BJ (cell line): Measurements from ENCODE around the gene HBM. TPM values are rescaled to one million over a fixed set of nuclear protein-coding genes. Genes with fewer than 3 reads are reported as not detected.
"Not testable (repeated sequence)": the region's sequence is repeated elsewhere in the genome, so short reads cannot be mapped to it uniquely, and the experiment has no call there.

ENCODE experiments used
- CTCF ChIA-PET: fragments of 350-600 bp; formaldehyde crosslinking; extraction: SDS; loops from one replicate; lab custom pipeline; 2021; ENCODE audit warnings: antibody characterized with exemption, inconsistent platforms; lab: Yijun Ruan, JAX
- POLR2A ChIA-PET: fragments of 300-600 bp; sonication (Branson Sonifier 250); formaldehyde crosslinking; extraction: SDS; loops from one replicate; lab custom pipeline; 2021; ENCODE audit warnings: antibody characterized with exemption; lab: Charles Lee
- DNase-seq: peaks from one replicate; pipeline ENCODE4 v3.0.0-alpha.2; 2011; ENCODE audit warnings: low read depth
- H3K27me3 ChIP-seq: 2 replicates; pipeline ENCODE4 v1.6.0; 2011; ENCODE audit warnings: low read length; ENCODE audit not compliant: control insufficient read depth, insufficient read depth
- H3K36me3 ChIP-seq: 2 replicates; pipeline ENCODE4 v1.5.1; 2011; ENCODE audit warnings: low read length; ENCODE audit not compliant: control insufficient read depth, insufficient read depth
- H3K4me3 ChIP-seq: 2 replicates; pipeline ENCODE4 v1.5.1; 2011; ENCODE audit warnings: low read depth, mild to moderate bottlenecking, control low read depth, low read length
- CTCF ChIP-seq: IDR thresholded peaks from 2 replicates; pipeline ENCODE4 v1.5.1; 2011; ENCODE audit warnings: low read depth, mild to moderate bottlenecking, control low read depth, inconsistent platforms, low read length, moderate library complexity; ENCODE audit not compliant: insufficient read depth
- polyA plus RNA-seq: library from polyadenylated mRNA; depleted of rRNA; stranded (reverse); fragments of >200 nt; gene quantifications from 2 replicates; pipeline ENCODE4 v1.2.3, GENCODE V29; 2011

Gene HBM
- polyA plus RNA-seq, 1 experiment = not detected

GRCh38 chr16:175011-175949 is 9.5 kb downstream of the HBM start:
- no peak for DNase-seq
- Histone ChIP-seq H3K4me3 (no peak overlapping the region), H3K36me3 (no peaks in the 10 kb centered on the region), H3K27me3 (peaks cover 22% of the 10 kb centered on the region)
- ChIA-PET CTCF (interaction anchor here (1.3 kb wide), 1 partner anchor 68 kb away, joined by 3 read pairs; no protein-coding TSS in a partner anchor), POLR2A (no interaction called here)
- no peak for TF ChIP-seq CTCF

GRCh38 chr16:176006-176405 is 10.2 kb downstream of the HBM start:
- DNase-seq, POLR2A ChIA-PET, H3K4me3 ChIP-seq, CTCF ChIA-PET, H3K36me3 ChIP-seq: not testable (repeated sequence)
- peaks cover 20% of the 10 kb centered on the region for H3K27me3 ChIP-seq

- H3K4me3 ChIP-seq, POLR2A ChIA-PET, H3K36me3 ChIP-seq, DNase-seq: not testable (repeated sequence)
- peaks cover 19% of the 10 kb centered on the region for H3K27me3 ChIP-seq
- CTCF ChIA-PET = interaction anchor here (1.0 to 1.7 kb wide), 3 partner anchors 59 to 185 kb away, joined by 3 to 6 read pairs (median 3); no protein-coding TSS in a partner anchor
Observed at GRCh38 chr16:176477-177382, 11.0 kb downstream of the HBM start, which contains the start of gene HBA1. Gene HBA1 (plus strand): TSS chr16:176680. CDS start chr16:176717, 37 bp downstream.

GRCh38 chr16:177394-177822 is 11.6 kb downstream of the HBM start:
- H3K27me3 ChIP-seq = peaks cover 18% of the 10 kb centered on the region
- POLR2A ChIA-PET = no interaction called here
- H3K36me3 ChIP-seq = no peaks in the 10 kb centered on the region
- no peak for DNase-seq
- no peak overlapping the region for H3K4me3 ChIP-seq
- CTCF ChIA-PET = interaction anchor here (1.0 to 1.7 kb wide), 3 partner anchors 60 to 185 kb away, joined by 3 to 6 read pairs (median 3); no protein-coding TSS in a partner anchor
- TF ChIP-seq CTCF = no peak

GRCh38 chr16:177981-178667 is 12.3 kb downstream of the HBM start:
- CTCF ChIA-PET = interaction anchor here (1.0 to 1.7 kb wide), 3 partner anchors 60 to 184 kb away, joined by 3 to 6 read pairs (median 3); no protein-coding TSS in a partner anchor
- Histone ChIP-seq H3K4me3 (no peak overlapping the region), H3K27me3 (peaks cover 18% of the 10 kb centered on the region), H3K36me3 (no peaks in the 10 kb centered on the region)
- POLR2A ChIA-PET = no interaction called here
- DNase-seq = no peak
- TF ChIP-seq CTCF = no peak
